Fibroblast of the conjunctiva (primary cell): Measurements from ENCODE around the gene BRMS1.

Experiments
- DNase-seq: peaks from one replicate; pipeline ENCODE4 v3.0.0-alpha.2; 2010; ENCODE audit warnings: low read depth

Gene BRMS1

DNA sequence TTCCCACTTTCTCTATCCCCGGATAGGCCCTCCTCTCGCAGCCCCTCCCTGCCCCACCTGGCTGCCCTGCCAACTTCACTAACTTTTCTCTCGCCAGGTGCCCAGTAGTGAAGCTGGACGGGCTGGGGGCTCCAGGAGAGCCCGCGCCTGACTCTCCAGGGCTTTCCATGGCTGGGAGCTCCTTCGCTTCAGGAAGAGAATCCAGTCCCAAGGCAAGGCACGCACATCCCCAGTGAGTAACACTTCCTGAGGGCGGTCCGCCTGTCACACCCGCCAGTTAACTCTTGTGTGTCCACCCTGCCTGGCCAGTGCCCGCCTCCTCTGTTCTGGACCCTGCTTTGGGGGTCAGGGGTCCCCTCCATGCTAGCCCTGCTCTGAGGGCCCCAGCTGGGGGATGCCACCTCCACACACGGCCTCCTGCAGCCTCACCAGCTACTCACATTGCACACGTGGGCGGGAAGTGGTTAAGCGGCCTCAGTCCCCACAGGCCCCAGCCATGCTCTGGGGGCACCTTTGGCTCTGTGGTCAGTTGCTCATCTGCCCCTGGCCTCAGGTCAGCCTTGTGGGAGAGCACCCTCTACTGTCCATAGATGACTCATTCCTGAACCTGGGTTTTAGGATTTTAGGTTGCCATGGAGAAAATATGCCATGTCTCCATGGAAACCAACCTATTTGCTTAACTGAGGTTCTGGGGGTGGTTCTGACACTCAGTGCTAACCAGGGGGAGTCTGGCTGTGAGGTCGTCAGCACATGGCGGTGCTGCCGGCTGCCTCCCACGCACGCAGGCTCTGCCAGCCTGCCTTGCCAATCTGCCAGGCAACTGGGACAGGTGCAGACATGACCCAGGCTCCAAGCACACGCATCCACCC lies 8.4 kb downstream of the BRMS1 start, which contains the start of gene RIN1:
Gene RIN1 (minus strand): TSS at position 201 of the 869 bp plus-strand sequence. CDS start 32 bp downstream, at position 169.
- peak; percentile 92 for DNase-seq

- no peak for DNase-seq
Measured at GRCh38 chr11:66335531-66336233, 9.2 kb downstream of the BRMS1 start.

DNA sequence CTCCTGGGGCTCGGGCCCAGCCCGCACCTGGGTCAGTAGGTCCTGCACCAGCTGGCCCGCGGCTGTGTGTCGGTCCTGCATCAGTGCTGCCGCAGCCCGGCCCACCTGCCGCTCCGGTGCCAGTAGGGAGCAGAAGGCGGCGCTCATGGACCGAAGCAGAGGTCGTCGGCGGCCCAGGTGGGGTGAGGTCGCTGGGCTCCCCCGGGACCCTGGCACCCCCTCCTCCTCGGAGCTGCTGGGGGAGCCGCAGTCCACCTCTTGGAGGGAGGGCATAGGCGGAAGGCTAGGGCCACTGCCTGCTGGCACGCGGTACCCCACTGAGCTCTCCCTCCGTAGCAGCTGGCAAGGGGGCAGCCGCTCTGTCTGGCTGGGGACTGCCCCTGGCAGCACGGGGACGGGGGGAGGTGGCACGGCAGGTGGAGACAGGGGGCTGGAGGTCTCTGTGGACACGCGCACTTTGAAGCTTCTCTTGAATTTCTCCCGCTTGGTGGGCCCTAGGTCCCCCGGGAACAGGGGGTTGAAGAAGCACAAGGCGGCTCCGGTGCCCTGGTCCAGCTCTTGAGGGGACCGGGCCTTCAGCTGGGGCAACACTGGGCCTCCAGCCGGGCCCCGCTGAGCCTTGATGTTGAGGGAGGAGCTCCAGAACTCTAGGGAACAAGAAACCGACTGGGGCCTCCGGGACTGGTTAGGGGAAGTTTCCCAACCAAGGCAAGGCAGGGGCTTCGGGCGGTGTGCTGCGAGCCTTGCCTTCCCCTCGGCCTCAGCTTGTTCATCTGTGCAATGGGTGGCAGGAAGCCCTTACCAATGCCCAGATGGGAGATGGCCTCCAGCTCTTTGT lies 10.1 kb downstream of the BRMS1 start:
- no peak for DNase-seq

GRCh38 chr11:66333896-66334604 lies 10.9 kb downstream of the BRMS1 start:
- no peak for DNase-seq

DNA sequence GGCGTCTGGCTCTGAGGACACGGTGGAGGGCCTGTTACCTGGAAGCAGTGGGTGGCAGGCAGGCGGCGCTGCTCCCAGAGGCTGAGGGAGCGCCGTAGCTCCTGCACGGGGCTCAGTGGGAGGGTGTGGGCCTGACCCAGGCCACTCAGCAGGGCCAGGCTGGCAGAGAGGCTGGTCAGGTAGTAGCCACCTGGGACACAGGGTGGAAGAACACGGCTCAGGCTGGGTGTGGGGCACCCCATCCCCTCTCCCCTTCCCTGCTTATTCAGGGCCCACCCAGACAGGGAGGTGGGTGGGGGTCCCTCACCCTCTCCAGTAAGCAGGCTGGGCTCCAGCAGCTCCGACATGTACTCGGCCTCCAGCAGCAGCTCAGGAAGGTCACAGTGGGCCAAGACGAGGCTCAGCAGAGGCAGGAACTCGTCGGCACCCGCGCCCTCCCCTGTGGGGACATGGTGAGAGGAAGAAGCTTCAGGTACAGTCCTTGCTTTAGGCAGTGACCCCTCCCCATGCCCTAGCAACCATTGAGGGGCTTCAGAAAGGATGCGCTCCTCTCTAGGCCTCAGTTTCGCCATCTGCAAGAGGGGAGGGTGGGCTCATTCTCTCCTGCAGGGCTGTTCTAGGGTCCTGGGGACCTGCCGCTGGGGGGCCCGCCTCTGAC lies 11.6 kb downstream of the BRMS1 start:
- no peak for DNase-seq

DNA sequence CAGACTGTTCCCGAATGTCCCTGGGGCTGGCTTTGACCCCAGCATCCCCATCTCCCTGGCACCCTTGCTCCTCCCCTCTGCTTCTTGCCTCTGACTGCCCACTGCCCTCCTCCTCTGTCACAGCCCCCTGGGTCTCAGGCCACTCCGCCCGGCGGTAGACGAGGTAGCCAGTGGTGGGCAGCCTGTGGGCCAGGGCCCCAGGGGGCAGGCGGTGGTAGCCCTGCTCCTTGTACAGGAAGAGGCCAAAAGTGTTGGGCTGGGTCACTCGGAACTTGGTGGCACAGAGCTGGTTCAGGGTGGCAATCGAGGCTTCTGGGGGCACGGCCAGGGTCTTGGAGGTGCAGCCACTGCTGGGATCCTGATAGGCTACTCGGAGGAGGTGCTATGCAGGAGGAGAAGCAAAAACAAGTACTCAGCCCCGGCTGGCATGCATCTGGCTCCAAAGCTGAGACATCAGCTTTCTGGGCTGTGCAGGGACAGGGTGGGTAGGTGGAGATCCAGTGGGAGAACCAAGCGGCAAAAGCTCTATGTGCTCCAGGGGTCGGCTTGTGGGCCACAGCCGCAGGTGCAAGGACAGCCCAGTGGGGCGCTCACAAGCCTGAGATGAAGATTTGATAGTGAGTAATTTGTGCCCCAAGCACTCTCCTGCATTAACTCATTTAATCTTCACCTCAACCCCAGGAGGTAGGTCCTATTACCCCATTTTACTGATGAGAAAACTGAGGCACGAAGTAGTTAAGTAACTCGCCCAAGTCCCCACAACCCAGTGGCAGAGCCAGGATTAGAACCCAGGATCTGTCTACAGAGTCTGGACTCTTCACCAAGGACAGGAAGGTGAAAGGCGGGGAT lies 12.3 kb downstream of the BRMS1 start:
- no peak for DNase-seq

DNA sequence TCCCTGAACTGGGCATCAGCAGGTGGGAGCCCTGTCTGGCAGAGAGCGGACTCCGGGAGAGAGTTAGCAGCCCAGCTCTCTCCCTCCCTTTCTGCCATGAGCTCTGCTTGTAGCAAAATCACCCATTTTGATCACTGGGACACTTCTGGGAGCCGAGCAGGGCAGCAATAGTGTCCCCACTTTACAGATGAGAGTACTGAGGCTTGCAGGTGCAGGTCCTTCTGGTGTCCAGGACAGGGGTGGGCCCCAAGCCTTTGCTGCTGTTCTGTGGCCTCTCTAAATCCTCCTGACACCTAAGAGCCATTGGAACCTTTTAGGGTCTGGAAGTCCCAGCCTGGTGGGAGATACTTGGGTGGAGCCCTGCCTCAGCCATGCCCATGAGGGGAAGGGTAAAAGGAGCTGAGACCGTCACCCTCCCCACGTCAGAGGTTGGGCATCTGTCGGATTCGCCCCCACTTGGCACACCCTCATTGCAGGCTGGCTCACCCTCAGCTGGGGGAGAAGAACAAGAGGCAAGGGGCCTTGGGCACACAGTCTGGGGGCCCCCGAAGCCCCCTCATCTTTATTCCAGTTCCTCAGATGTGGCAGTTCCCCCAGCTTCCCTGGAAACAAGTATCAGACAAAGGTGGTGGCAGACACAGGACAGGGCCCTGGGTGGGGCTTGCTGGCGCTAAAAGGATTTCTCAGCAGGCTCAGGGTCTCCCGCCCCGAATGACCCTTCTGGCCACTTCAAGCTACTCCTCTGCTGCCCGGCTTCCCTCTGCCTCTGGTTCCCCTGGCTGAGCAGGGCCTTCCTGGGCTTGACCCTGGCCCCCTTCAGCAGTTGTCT lies 13.1 kb downstream of the BRMS1 start:
- DNase-seq, result no peak

- no peak for DNase-seq
Measured at GRCh38 chr11:66330931-66331330, 14.0 kb downstream of the BRMS1 start.

DNA sequence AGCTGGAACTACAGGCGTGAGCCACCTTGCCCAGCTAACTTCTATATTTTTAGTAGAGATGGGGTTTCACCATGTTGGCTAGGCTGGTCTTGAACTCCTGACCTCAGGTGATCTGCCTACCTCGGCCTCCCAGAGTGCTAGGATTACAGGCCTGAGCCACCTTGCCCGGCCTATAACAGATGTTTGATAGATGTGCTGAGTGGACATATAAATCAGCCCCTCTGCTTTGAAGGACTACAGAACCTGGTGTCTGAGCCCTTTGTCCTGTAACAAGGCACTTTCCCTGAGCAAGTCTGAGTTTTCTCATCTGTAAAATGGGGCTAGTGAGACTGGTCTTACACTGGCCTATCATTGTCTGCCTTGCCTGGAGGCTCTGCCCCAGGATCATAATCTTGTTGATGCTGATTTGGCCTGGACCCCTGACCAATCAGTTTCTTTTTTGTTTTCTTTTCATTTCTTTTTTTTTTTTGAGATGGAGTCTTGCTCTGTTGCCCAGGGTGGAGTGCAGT lies 15.7 kb downstream of the BRMS1 start:
- no peak for DNase-seq

GRCh38 chr11:66328302-66329144 lies 16.4 kb downstream of the BRMS1 start:
- no peak for DNase-seq

GRCh38 chr11:66328031-66328301 lies 16.9 kb downstream of the BRMS1 start:
- DNase-seq, result no peak

- DNase-seq, result no peak
Measured at GRCh38 chr11:66327171-66328030, 17.5 kb downstream of the BRMS1 start.

- no peak for DNase-seq
Measured at GRCh38 chr11:66326261-66327111, 18.4 kb downstream of the BRMS1 start.

DNA sequence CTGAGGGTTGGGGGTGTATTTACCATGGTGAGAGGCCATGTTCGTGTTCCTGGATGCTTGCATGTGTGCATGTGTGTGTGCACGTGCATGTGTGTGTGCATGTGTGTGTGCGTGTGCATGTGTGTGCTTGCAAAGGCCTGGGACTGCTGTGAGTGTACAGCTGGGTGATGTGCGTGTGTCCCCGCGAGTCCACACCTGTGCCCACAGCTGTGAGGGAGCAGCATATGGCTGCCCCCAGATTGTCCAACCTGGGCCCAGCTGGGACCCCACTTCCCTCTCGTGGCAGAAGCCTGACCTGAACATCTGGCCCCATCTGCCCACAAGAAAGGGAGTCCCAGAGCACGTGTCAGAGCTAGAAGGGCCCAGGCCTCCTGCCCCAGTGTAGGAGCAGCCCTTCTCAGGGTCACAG lies 19.6 kb downstream of the BRMS1 start:
- DNase-seq, result no peak

DNA sequence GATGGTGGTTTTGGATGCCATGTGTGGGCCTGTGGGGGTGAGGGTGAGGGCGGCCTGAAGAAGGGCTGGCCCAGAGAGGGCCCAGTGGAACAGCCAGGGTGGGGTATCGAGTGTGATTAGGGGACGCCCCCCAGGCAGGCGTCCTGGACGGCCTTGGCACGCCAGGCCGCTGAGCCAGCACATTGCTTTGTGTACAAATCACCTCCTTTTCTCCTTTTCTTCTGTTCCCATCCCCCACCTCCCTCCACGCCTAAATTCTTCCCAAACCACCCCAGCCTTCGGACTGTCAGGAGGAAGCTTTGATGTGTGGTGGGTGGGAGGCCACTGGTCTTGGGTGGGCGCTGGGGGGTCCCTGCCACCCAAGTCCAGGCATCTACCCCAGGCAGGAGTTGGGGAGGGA lies 20.2 kb downstream of the BRMS1 start:
- DNase-seq, result no peak

- no peak for DNase-seq
Measured at GRCh38 chr11:66323684-66324083, 21.2 kb downstream of the BRMS1 start.
